ENCODE results near the gene CELSR1.

The CELSR1 gene

GRCh38 chr22:46373921-46374662 lies 163.3 kb downstream of the CELSR1 start:
- DNase-seq: no peak

- no peak for DNase-seq
Measured at GRCh38 chr22:46373159-46373558, 164.3 kb downstream of the CELSR1 start.

GRCh38 chr22:46372686-46373085 lies 164.7 kb downstream of the CELSR1 start:
- DNase-seq: no peak

- no peak for DNase-seq
Measured at GRCh38 chr22:46371623-46372226, 165.7 kb downstream of the CELSR1 start.

GRCh38 chr22:46370584-46371291 lies 166.7 kb downstream of the CELSR1 start:
- no peak for DNase-seq

- DNase-seq: no peak
Measured at GRCh38 chr22:46369716-46370583, 167.5 kb downstream of the CELSR1 start.

- DNase-seq: no peak
Measured at GRCh38 chr22:46368871-46369715, 168.3 kb downstream of the CELSR1 start.

GRCh38 chr22:46368422-46368821 lies 169.0 kb downstream of the CELSR1 start:
- no peak for DNase-seq

- DNase-seq: no peak
Measured at GRCh38 chr22:46367707-46368191, 169.7 kb downstream of the CELSR1 start.

GRCh38 chr22:46366801-46367706 lies 170.4 kb downstream of the CELSR1 start:
- DNase-seq: no peak

GRCh38 chr22:46366327-46366731 lies 171.1 kb downstream of the CELSR1 start:
- DNase-seq: no peak

- DNase-seq: no peak
Measured at GRCh38 chr22:46365166-46365624, 172.2 kb downstream of the CELSR1 start.

GRCh38 chr22:46364341-46365165 lies 172.9 kb downstream of the CELSR1 start:
- no peak for DNase-seq

GRCh38 chr22:46363611-46364321 lies 173.7 kb downstream of the CELSR1 start:
- DNase-seq: no peak

GRCh38 chr22:46362934-46363515 lies 174.4 kb downstream of the CELSR1 start:
- DNase-seq: no peak

GRCh38 chr22:46362203-46362933 lies 175.1 kb downstream of the CELSR1 start:
- peak; percentile 13 for DNase-seq

GRCh38 chr22:46361826-46362202 lies 175.6 kb downstream of the CELSR1 start:
- no peak for DNase-seq

GRCh38 chr22:46360891-46361290 lies 176.5 kb downstream of the CELSR1 start:
- DNase-seq: no peak
